Measurements from ENCODE around the gene ALKBH6. TPM values are rescaled to one million over a fixed set of nuclear protein-coding genes. Genes with fewer than 3 reads are reported as not detected.

ALKBH6 gene
- total RNA-seq (2014; rRNA removed; shearing (Covaris generic)) (19.5 and 29.0 TPM in 2 replicates), total RNA-seq (2022) (28.7 and 38.2 TPM in 2 replicates), Bru-seq, nascent RNA (percentile 59 among the genes with signal in this experiment), BruChase-seq, experiment 1, labeled RNA remaining after a 6-hour chase (percentile 60 among the genes with signal in this experiment), BruChase-seq, experiment 2, labeled RNA remaining after a 2-hour chase (percentile 63 among the genes with signal in this experiment)
- long read RNA-seq, transcript ALKBH6-202 (7 exons, 973 nt): major isoform, 7 of 26 reads
- long read RNA-seq, partial matches to known transcripts: 2 of 26 reads
- long read RNA-seq, other reads (novel, unspliced or antisense): 11 of 26 reads

DNA sequence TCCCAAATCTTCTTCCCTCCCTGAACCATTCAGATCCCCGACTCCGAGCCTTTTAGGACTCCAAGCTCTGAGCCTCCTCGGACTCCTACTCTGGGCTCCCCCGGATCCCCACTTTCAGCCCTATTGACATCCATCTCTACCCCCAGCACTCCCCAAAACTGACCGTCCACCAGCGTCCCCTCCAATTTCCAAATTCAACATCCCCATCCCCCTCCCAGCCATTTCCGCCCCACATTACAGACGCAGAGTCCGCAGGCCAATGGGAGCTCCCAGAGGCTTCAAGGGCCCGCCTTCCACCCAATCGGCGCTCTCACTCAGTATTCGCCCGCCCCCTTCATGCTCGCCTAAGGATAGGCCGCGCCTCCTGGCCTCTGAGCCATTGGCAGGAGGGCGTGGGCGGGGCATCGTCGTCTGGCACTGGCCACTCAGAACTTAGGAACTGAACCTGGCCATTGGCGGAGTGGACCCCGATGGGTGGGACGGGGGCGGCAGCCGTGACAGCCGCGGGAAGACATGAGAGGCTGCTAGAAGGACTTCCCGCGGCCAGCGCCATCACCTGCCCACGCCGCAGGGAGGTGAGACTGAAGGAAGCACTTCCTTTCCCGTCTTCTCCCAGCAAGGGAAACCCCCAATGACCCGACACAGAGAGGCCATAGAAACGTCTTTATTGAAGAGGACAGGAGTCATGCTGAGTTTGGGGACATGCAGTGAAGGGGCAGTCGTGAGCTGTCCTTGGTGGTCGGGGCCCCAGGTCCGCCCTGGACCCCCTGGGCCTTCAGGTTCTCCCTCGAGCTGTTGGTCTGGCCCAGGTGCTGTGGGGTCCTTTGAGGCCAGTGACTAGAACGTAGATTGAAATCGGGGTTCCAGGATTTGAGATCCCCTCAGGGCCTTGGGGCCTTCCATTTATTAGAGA, at the start of gene ALKBH6:
TSS of gene ALKBH6 (minus strand) at position 202 of the 913 bp plus-strand sequence. CDS start 816 bp downstream, outside the sequence.
- Histone ChIP-seq H3K9me3 (ENCODE audit: low read length) (no peaks in the 10 kb centered on the region), H3K4me1 (ENCODE audit: insufficient read depth, low read length, poor library complexity, severe bottlenecking) (peaks cover 6% of the 10 kb centered on the region), H3K79me2 (ENCODE audit: insufficient read depth, low read depth, low read length) (peaks cover 7% of the 10 kb centered on the region; the same call in 1 of the 2 replicates), H3K27ac (ENCODE audit: low read depth, low read length, poor library complexity, severe bottlenecking) (no peak within 1 kb of the TSS), H3K4me2 (ENCODE audit: low read length) (peak within 1 kb of the TSS; percentile 97), H4K20me1 (ENCODE audit: insufficient read depth, low read length) (no peaks in the 10 kb centered on the region), H3K9me2 (ENCODE audit: insufficient read depth, low read length) (no peaks in the 10 kb centered on the region), H2AFZ (ENCODE audit: low read length) (peak within 1 kb of the TSS; percentile 74), H3K36me3 (ENCODE audit: insufficient read depth, low read length) (no peaks in the 10 kb centered on the region), H3K4me3 (ENCODE audit: low read depth, low read length, poor library complexity, severe bottlenecking) (peak within 1 kb of the TSS; percentile 84)
- intact Hi-C loops (cut with micrococcal nuclease; ENCODE audit: unreplicated experiment): no loop called here
- ChIA-PET POLR2A (interaction anchor here (0.6 to 1.0 kb wide), 6 partner anchors 10 to 269 kb away, joined by 3 to 8 read pairs (median 3); partner anchors contain the start of genes LIN37 and PSENEN), CTCF (ENCODE audit: unreplicated experiment) (no interaction called here)
- TF ChIP-seq, protein P1, sequence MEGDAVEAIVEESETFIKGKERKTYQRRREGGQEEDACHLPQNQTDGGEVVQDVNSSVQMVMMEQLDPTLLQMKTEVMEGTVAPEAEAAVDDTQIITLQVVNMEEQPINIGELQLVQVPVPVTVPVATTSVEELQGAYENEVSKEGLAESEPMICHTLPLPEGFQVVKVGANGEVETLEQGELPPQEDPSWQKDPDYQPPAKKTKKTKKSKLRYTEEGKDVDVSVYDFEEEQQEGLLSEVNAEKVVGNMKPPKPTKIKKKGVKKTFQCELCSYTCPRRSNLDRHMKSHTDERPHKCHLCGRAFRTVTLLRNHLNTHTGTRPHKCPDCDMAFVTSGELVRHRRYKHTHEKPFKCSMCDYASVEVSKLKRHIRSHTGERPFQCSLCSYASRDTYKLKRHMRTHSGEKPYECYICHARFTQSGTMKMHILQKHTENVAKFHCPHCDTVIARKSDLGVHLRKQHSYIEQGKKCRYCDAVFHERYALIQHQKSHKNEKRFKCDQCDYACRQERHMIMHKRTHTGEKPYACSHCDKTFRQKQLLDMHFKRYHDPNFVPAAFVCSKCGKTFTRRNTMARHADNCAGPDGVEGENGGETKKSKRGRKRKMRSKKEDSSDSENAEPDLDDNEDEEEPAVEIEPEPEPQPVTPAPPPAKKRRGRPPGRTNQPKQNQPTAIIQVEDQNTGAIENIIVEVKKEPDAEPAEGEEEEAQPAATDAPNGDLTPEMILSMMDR (conservative IDR thresholded peaks at IDR 0.05; ENCODE audit: low read length): no peak
- TF ChIP-seq EZH2phosphoT487 (IDR thresholded peaks at IDR 0.05; ENCODE audit: borderline replicate concordance, low read depth, low read length): no peak
- peak; percentile 99 for DNase-seq (ENCODE audit: low spot score)
- BruUV-seq (replicated peaks): TSS peak; percentile 81

DNA sequence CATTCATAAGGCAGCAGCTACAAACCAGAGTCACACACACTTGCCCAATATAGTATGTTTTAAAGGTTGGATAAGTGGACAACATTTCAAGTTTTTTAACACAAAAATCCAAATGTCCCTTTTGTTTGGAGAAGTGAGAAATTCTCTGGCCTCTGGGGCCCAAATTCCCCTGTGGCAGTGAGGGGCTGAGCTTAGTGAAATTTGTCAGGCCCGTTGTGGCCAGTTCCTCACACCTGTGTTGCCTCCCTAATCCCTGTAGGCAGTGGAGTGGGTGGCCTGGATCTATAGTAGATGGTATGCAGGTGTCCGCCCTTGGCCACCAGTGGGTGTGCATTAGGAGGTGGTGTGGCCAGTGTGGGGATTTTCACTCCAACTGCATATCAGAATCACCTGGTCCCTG, 47.4 kb upstream of the ALKBH6 start:
- peaks cover 20% of the 10 kb centered on the region for H3K4me1 ChIP-seq (ENCODE audit: insufficient read depth, low read length, poor library complexity, severe bottlenecking)
- intact Hi-C loops (cut with micrococcal nuclease; ENCODE audit: unreplicated experiment): no loop called here
- no peak overlapping the region for H3K27ac ChIP-seq (ENCODE audit: low read depth, low read length, poor library complexity, severe bottlenecking)
- H3K9me3 ChIP-seq (ENCODE audit: low read length): no peaks in the 10 kb centered on the region
- peaks cover 93% of the 10 kb centered on the region for H3K36me3 ChIP-seq (ENCODE audit: insufficient read depth, low read length)
- no TSS peak for BruUV-seq (replicated peaks)
- POLR2A ChIA-PET: interaction anchor here (0.7 kb wide), 1 partner anchor 1867 kb away, joined by 3 read pairs; no protein-coding TSS in a partner anchor
- peaks cover 5% of the 10 kb centered on the region; the same call in 1 of the 2 replicates for H4K20me1 ChIP-seq (ENCODE audit: insufficient read depth, low read length)
- no peaks in the 10 kb centered on the region for H3K9me2 ChIP-seq (ENCODE audit: insufficient read depth, low read length)
- CTCF ChIA-PET (ENCODE audit: unreplicated experiment): no interaction called here
- H3K4me2 ChIP-seq (ENCODE audit: low read length): no peak overlapping the region
- TF ChIP-seq, protein P1 (conservative IDR thresholded peaks at IDR 0.05; ENCODE audit: low read length): no peak
- no peak for TF ChIP-seq EZH2phosphoT487 (IDR thresholded peaks at IDR 0.05; ENCODE audit: borderline replicate concordance, low read depth, low read length)
- DNase-seq (ENCODE audit: low spot score): no peak
- H3K4me3 ChIP-seq (ENCODE audit: low read depth, low read length, poor library complexity, severe bottlenecking): no peak overlapping the region
- H3K79me2 ChIP-seq (ENCODE audit: insufficient read depth, low read depth, low read length): peaks cover 27% of the 10 kb centered on the region
- no peak overlapping the region for H2AFZ ChIP-seq (ENCODE audit: low read length)
